Smooth muscle cell (in vitro differentiated cells): ENCODE results near the gene CALY. TPM values are rescaled to one million over a fixed set of nuclear protein-coding genes. Genes with fewer than 3 reads are reported as not detected.

Experiments used
- DNase-seq: peaks from one replicate; lab custom pipeline; 2025; ENCODE audit not compliant: unreplicated experiment; lab: John Stamatoyannopoulos, UW
- H2AFZ ChIP-seq: fragments of 200-600 bp; sonication (generic); 2 replicates; pipeline ENCODE4 v1.6.0; 2016; ENCODE audit warnings: antibody characterized with exemption, low read depth, mild to moderate bottlenecking
- H3F3A ChIP-seq: fragments of 200-600 bp; sonication (generic); 2 replicates; pipeline ENCODE4 v1.6.0; 2017; ENCODE audit warnings: antibody characterized with exemption, low read depth
- H3K27ac ChIP-seq: fragments of 200-600 bp; sonication (generic); 2 replicates; pipeline ENCODE4 v1.5.1; 2016; ENCODE audit warnings: low read depth, mild to moderate bottlenecking
- H3K27me3 ChIP-seq: fragments of 200-600 bp; sonication (generic); 2 replicates; pipeline ENCODE4 v1.6.1; 2016; ENCODE audit warnings: low read depth, mild to moderate bottlenecking
- H3K36me3 ChIP-seq: fragments of 200-600 bp; sonication (generic); 2 replicates; pipeline ENCODE4 v1.5.1; 2016; ENCODE audit warnings: low read depth
- H3K4me1 ChIP-seq: fragments of 200-600 bp; sonication (generic); 2 replicates; pipeline ENCODE4 v1.5.1; 2016; ENCODE audit warnings: low read depth
- H3K4me2 ChIP-seq: fragments of 200-600 bp; sonication (generic); 2 replicates; pipeline ENCODE4 v1.6.0; 2016; ENCODE audit warnings: mild to moderate bottlenecking
- H3K4me3 ChIP-seq: fragments of 200-600 bp; sonication (generic); 2 replicates; pipeline ENCODE4 v1.5.1; 2016; ENCODE audit warnings: mild to moderate bottlenecking
- H3K79me2 ChIP-seq: fragments of 200-600 bp; sonication (generic); 2 replicates; pipeline ENCODE4 v1.6.0; 2016; ENCODE audit warnings: low read depth, mild to moderate bottlenecking
- H3K9ac ChIP-seq: fragments of 200-600 bp; sonication (generic); 2 replicates; pipeline ENCODE4 v1.6.0; 2016; ENCODE audit warnings: low read depth
- H3K9me3 ChIP-seq: fragments of 200-600 bp; sonication (generic); replicated peaks from 2 replicates; pipeline ENCODE4 v1.5.1; 2016; ENCODE audit warnings: low read depth
- H4K20me1 ChIP-seq: fragments of 200-600 bp; sonication (generic); 2 replicates; pipeline ENCODE4 v1.6.0; 2016; ENCODE audit warnings: low read depth
- WGBS: methylation state at CpG from one replicate; pipeline ENCODE4 v1.1.7; 2016; ENCODE audit warnings: low lambda C conversion rate; 5-methylcytosine and 5-hydroxymethylcytosine counted together
- polyA plus RNA-seq: library from polyadenylated mRNA; unstranded; fragments of >200 nt; fragmentation: Nextera tagmentation; extraction: Ambion mirVana; gene quantifications from 2 replicates; pipeline ENCODE4 v1.2.1, GENCODE V29; 2016
- total RNA-seq: library from RNA; depleted of rRNA; stranded (reverse); fragments of >200 nt; gene quantifications from 2 replicates; pipeline ENCODE4 v1.2.3, GENCODE V29; 2014
- TF ChIP-seq, protein P1 (sequence below): fragments of 200-600 bp; sonication (generic); IDR thresholded peaks from 2 replicates; pipeline ENCODE4 v1.5.1; 2017; ENCODE audit warnings: borderline replicate concordance, mild to moderate bottlenecking, antibody characterized with exemption; ENCODE audit not compliant: insufficient read depth, poor library complexity, severe bottlenecking

Gene CALY
- total and polyA plus RNA-seq, 2 experiments from 2014 or later = 2.4 to 10.1 TPM

DNA sequence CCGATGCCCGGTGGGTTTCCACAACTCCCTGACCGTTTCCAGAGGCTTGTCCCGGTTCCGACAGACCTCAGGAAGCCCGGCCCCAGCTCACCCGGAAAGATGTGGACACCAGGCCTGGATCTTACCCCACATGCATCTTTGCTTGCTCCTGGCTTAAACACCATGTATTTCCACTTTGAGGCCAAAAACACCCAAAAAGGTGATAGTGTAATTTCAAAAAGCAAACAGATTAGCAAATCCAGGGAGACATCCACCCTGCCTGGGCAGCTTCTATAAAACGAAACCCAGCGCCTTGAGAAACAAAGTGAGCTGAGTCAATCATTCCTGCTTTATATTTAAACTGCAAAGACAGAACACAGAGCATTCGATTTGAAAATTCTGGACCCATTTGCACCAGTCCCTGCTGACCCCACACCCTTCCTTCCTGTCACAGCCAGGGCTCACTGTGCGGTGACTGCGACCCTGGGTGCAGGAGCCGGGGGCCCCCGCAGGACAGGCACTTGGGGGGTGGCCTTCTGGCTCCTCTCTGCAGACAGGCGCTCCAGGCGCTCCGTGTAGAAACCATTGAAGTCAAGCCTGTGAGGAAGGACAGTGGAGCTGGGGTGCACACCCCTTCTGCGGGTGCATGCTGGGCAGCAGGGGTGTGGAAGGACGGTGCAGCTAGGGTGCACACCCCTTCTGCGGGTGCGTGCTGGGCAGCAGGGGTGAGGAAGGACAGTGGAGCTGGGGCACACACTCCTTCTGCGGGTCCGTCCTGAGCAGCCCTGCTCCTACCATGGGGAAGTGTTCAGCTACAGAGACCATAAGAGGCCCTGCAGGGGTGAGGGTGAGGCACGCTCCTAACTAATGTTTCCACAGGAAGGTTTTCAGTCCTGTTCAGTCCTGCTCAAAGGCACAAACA lies 57.1 kb downstream of the CALY start:
- no peak overlapping the region for H3K4me2 ChIP-seq
- H3K36me3 ChIP-seq = no peaks in the 10 kb centered on the region
- peak overlapping the region; percentile 68 for H3K27ac ChIP-seq
- TF ChIP-seq, protein P1, sequence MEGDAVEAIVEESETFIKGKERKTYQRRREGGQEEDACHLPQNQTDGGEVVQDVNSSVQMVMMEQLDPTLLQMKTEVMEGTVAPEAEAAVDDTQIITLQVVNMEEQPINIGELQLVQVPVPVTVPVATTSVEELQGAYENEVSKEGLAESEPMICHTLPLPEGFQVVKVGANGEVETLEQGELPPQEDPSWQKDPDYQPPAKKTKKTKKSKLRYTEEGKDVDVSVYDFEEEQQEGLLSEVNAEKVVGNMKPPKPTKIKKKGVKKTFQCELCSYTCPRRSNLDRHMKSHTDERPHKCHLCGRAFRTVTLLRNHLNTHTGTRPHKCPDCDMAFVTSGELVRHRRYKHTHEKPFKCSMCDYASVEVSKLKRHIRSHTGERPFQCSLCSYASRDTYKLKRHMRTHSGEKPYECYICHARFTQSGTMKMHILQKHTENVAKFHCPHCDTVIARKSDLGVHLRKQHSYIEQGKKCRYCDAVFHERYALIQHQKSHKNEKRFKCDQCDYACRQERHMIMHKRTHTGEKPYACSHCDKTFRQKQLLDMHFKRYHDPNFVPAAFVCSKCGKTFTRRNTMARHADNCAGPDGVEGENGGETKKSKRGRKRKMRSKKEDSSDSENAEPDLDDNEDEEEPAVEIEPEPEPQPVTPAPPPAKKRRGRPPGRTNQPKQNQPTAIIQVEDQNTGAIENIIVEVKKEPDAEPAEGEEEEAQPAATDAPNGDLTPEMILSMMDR = no peak
- no peak for DNase-seq
- peaks cover 23% of the 10 kb centered on the region for H3K27me3 ChIP-seq
- H3K9me3 ChIP-seq = no peaks in the 10 kb centered on the region
- H2AFZ ChIP-seq = no peak overlapping the region
- H3K4me3 ChIP-seq = no peak overlapping the region
- peaks cover 4% of the 10 kb centered on the region for H3F3A ChIP-seq
- H4K20me1 ChIP-seq = peaks cover 14% of the 10 kb centered on the region
- peaks cover 12% of the 10 kb centered on the region for H3K4me1 ChIP-seq
- 88% methylated on average over 24 of the region's 24 CpGs for WGBS
- no peaks in the 10 kb centered on the region for H3K79me2 ChIP-seq
- no peak overlapping the region for H3K9ac ChIP-seq

DNA sequence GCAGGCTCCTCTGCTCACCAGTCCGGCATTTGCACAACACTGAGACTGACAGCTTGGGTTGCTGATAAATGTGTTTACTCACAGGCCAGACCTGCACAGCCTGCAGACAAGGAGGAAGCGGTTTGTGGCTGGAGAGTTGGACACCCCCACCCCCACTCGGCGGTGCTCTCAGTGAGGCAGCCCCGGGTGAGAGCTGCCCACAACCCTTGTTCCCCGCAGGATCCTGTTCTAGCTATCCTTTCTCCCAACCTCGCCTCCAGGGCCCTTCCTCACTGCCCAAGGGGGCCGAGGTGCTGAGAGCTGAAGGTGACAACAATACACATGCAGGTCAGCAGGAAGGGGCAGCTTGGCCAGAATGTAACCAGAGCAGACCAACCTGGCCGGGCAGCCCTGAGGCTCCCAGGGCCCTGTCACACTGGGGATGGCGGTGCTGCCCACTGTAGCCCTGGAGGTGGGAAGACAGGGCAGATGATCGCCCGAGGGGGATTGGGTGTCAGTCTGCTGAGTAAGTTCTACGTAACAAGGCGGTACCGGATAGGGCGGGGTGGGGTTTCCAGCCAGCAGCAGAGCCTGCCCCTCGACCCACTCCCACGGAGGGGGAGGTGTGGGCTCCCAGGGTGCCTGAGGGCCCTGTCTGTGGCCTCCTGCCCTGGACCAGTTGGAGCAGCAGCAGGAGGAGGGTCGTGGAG lies 58.0 kb downstream of the CALY start:
- H3K4me2 ChIP-seq = peak overlapping the region; percentile 63
- H3K4me3 ChIP-seq = no peak overlapping the region
- no peak for DNase-seq
- no peaks in the 10 kb centered on the region for H3K36me3 ChIP-seq
- no peaks in the 10 kb centered on the region for H3K9me3 ChIP-seq
- no peak overlapping the region for H2AFZ ChIP-seq
- TF ChIP-seq, protein P1 = no peak
- H3K4me1 ChIP-seq = peaks cover 12% of the 10 kb centered on the region
- no peaks in the 10 kb centered on the region for H3K79me2 ChIP-seq
- H3F3A ChIP-seq = peaks cover 4% of the 10 kb centered on the region
- H3K27ac ChIP-seq = peak overlapping the region; percentile 68
- H3K9ac ChIP-seq = no peak overlapping the region
- H4K20me1 ChIP-seq = peaks cover 14% of the 10 kb centered on the region
- 54% methylated on average over 17 of the region's 19 CpGs for WGBS
- H3K27me3 ChIP-seq = peaks cover 23% of the 10 kb centered on the region

DNA sequence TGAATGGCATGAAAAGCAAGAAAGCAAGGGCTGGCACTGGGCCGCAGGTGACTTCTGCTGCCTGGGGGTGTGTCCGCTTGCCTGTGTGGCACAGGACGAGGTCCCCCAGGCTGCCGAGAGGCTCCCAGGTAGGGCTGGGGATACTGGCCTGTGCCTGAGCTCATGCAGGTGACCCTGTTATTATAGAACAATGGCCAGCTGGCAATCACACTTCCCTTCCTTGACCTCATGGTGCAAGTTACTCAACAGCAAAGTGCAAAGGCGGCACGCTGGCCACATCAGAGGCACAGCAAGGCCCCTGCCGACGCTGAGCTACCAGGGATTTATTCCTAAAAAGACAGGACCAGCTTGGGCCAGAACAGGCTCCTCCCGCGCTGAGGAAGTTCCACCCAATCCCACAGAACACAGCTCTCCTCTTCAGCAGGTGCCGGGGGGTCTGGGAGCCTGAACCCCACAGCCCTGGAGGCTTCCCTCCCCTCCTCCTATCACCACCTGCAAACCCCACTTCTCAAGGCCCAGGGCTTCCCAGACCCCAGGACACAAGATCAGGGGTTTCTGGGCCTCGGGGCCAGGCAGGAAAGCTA lies 58.6 kb downstream of the CALY start:
- H3K9me3 ChIP-seq = no peaks in the 10 kb centered on the region
- 79% methylated on average over 12 of the region's 12 CpGs for WGBS
- H3K9ac ChIP-seq = no peak overlapping the region
- no peaks in the 10 kb centered on the region for H3K79me2 ChIP-seq
- H3F3A ChIP-seq = peaks cover 4% of the 10 kb centered on the region
- H2AFZ ChIP-seq = no peak overlapping the region
- H3K4me3 ChIP-seq = no peak overlapping the region
- peaks cover 23% of the 10 kb centered on the region for H3K27me3 ChIP-seq
- H3K27ac ChIP-seq = peak overlapping the region; percentile 68
- TF ChIP-seq, protein P1 = no peak
- peaks cover 12% of the 10 kb centered on the region for H3K4me1 ChIP-seq
- peaks cover 14% of the 10 kb centered on the region for H4K20me1 ChIP-seq
- peak overlapping the region; percentile 63 for H3K4me2 ChIP-seq
- H3K36me3 ChIP-seq = no peaks in the 10 kb centered on the region
- DNase-seq = no peak
